ENCODE data around the gene BLOC1S6.

The BLOC1S6 gene

DNA sequence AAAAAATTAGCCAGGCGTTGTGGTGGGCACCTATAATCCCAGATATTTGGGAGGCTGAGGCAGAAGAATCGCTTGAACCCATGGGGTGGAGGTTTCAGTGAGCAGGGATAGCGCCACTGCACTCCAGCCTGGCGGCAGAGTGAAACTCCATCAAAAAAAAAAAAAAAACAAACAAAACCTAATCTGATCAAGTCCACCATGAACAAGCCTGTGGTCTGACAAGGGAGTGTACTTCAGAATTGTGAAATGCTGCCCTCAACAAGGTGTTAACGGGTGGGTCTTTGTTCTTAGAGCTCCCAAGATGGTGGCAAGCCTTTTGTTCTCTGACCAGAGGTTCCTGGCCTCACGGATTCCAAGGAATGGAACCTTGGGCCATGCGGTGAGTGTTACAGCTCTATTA is 40.4 kb upstream of the BLOC1S6 start:
- Histone ChIP-seq H3K4me1 (peaks cover 0 to 16% (median 4%) of the 10 kb centered on the region in 4 donors), H3K36me3 (no peaks in the 10 kb centered on the region), H3K27ac (no peak overlapping the region), H3K27me3 (no peaks in the 10 kb centered on the region), H3K4me3 (no peak overlapping the region), H3K9me3 (no peaks in the 10 kb centered on the region)
- TF ChIP-seq, protein P1, sequence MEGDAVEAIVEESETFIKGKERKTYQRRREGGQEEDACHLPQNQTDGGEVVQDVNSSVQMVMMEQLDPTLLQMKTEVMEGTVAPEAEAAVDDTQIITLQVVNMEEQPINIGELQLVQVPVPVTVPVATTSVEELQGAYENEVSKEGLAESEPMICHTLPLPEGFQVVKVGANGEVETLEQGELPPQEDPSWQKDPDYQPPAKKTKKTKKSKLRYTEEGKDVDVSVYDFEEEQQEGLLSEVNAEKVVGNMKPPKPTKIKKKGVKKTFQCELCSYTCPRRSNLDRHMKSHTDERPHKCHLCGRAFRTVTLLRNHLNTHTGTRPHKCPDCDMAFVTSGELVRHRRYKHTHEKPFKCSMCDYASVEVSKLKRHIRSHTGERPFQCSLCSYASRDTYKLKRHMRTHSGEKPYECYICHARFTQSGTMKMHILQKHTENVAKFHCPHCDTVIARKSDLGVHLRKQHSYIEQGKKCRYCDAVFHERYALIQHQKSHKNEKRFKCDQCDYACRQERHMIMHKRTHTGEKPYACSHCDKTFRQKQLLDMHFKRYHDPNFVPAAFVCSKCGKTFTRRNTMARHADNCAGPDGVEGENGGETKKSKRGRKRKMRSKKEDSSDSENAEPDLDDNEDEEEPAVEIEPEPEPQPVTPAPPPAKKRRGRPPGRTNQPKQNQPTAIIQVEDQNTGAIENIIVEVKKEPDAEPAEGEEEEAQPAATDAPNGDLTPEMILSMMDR (IDR thresholded peaks at IDR 0.05): no peak
- intact Hi-C loops (cut with DNase I; ENCODE audit: low total_unique reads): no loop called here
- no peak for DNase-seq

DNA sequence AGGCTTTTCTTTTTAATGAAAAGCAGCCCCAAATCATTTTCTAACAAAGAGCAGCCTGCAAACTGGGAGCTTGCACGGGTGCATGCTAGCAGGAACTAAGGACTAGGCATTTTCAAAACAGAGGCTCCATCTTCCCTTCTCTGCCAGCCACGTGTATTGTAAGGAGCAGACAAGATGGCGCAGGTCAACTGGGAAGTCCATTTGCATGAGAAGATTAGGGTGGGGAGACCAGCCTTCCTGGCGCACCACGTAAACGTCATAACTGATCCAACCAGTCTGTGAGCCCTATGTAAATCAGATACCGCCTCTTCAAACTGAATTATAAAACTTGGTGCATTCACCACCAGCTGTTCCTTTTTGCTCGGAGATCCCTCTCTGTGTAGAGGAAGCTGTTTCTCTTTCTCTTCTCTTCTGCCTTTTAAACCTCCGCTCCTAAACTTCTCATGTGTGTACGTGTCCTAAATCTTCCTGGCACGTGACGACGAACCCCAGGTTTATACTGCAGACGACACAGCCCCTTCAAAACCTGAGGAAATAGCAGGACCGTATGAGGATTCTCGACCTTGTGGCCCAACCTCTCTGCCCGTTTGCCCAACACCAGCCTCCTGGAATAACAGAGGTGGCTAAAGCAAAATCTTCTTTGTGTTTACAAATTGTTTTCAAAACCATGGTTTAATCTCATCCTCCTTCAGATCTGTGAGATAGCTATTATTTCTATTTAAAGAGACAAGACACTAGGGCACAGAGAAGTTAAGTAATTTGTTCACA is 38.2 kb upstream of the BLOC1S6 start:
- DNase-seq: no peak
- TF ChIP-seq, protein P1 (IDR thresholded peaks at IDR 0.05): no peak
- intact Hi-C loops (cut with DNase I; ENCODE audit: low total_unique reads): no loop called here
- Histone ChIP-seq H3K4me1 (peaks cover 0 to 16% (median 4%) of the 10 kb centered on the region in 4 donors), H3K4me3 (no peak overlapping the region), H3K27me3 (no peaks in the 10 kb centered on the region), H3K36me3 (no peaks in the 10 kb centered on the region), H3K9me3 (no peaks in the 10 kb centered on the region), H3K27ac (peak overlapping the region; percentile 7 to 23)

DNA sequence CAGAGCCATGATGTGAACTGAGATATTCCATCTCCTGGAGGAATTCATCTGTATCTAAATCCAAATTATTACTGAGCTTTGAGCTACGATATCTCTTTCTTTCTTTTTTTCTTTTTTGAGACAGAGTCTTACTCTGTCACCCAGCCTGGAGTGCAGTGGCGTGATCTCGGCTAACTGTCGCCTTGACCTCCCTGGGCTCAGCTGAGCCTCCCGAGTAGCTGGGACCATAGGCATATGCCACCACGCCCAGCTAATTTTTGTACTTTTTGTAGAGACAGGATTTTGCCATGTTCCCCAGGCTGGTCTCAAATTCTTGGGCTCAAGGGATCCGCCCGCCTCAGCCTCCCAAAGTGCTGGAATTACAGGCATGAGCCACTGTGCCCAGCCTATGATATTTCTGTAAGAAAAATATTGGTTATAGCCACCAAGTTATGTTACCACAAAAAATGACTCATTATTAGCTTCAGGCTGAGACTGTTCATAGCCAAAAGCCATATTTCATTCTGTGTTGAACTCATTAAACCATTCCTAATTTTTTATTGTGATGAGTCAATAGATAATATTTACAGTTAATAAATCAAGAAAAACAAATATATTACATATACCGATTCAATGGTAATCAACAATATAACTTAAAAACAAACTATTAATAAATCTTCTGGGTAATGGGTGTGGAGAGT is 37.5 kb upstream of the BLOC1S6 start:
- Histone ChIP-seq H3K4me1 (peaks cover 0 to 16% (median 4%) of the 10 kb centered on the region in 4 donors), H3K36me3 (no peaks in the 10 kb centered on the region), H3K9me3 (no peaks in the 10 kb centered on the region), H3K4me3 (peak overlapping the region in 1 of 2 donors; percentile 6), H3K27me3 (no peaks in the 10 kb centered on the region), H3K27ac (peak overlapping the region; percentile 7 to 23)
- TF ChIP-seq, protein P1 (IDR thresholded peaks at IDR 0.05): no peak
- DNase-seq: no peak
- intact Hi-C loops (cut with DNase I; ENCODE audit: low total_unique reads): no loop called here

DNA sequence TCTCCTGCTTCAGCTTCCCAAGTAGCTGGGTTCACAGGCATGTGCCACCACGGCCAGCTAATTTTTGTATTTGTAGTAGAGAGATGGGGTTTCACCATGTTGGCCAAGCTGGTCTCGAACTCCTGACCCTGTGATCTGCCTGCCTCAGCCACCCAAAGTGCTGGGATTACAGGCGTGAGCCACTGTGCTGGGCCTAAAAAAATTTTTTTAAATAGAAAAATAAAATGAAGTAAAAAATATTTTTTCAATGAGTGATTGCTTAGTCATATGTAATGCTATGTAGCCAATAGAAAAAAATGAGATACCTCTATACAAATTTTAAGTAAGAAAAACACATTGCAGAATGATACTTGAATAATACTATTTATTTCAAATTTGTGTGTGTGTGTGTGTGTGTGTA is 36.7 kb upstream of the BLOC1S6 start:
- no peak overlapping the region for H3K4me3 ChIP-seq
- peak overlapping the region in 1 of 2 donors; percentile 23 for H3K27ac ChIP-seq

DNA sequence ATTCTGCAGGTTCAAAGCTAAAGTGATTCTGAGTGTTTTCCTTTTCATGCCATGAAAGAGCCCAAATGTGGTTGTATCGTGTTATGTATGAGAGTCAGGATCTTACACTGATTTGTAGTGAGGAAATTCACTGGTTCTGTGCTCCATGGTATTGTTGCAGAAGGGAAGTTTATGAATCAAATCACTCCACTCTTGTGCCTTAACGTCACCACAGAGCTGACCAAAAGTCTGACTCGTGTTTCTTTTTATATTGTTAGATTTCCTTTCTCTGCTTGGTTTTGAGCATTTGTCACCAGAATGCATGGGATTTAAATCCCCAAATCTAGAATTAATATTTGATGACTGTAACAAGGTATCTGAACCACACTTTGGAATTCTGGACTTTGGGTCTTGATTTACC is 35.5 kb upstream of the BLOC1S6 start:
- intact Hi-C loops (cut with DNase I; ENCODE audit: low total_unique reads): no loop called here
- no peak for DNase-seq
- peaks cover 0 to 16% (median 4%) of the 10 kb centered on the region in 4 donors for H3K4me1 ChIP-seq
- no peak overlapping the region for H3K27ac ChIP-seq
- no peaks in the 10 kb centered on the region for H3K27me3 ChIP-seq
- TF ChIP-seq, protein P1 (IDR thresholded peaks at IDR 0.05): no peak
- no peak overlapping the region for H3K4me3 ChIP-seq
- H3K36me3 ChIP-seq: no peaks in the 10 kb centered on the region
- no peaks in the 10 kb centered on the region for H3K9me3 ChIP-seq

More for the DNA sequence above, 36.7 kb upstream of the BLOC1S6 start:
- no peaks in the 10 kb centered on the region for H3K36me3 ChIP-seq
- no peaks in the 10 kb centered on the region for H3K27me3 ChIP-seq
- DNase-seq: no peak
- intact Hi-C loops (cut with DNase I; ENCODE audit: low total_unique reads): no loop called here
- H3K9me3 ChIP-seq: no peaks in the 10 kb centered on the region
- TF ChIP-seq, protein P1 (IDR thresholded peaks at IDR 0.05): no peak
- H3K4me1 ChIP-seq: peaks cover 0 to 16% (median 4%) of the 10 kb centered on the region in 4 donors

Measured in tibial artery (tissue), 4 donors.